Nephron progenitor cell (in vitro differentiated cells): ENCODE measurements around the gene CFI.

Experiments used
- DNase-seq: peaks from one replicate; pipeline ENCODE4 v3.0.0; 2021
- H3K27ac Mint-ChIP-seq: 2 replicates; pipeline ENCODE4 v1.8.0; 2021; ENCODE audit warnings: mild to moderate bottlenecking, moderate library complexity, mixed read lengths
- H3K27me3 Mint-ChIP-seq: 2 replicates; pipeline ENCODE4 v1.8.0; 2021; ENCODE audit warnings: mild to moderate bottlenecking, low read depth, mixed read lengths; ENCODE audit not compliant: poor library complexity
- H3K36me3 Mint-ChIP-seq: 2 replicates; pipeline ENCODE4 v1.8.0; 2021; ENCODE audit warnings: low read depth, mixed read lengths
- H3K4me1 Mint-ChIP-seq: 2 replicates; pipeline ENCODE4 v1.8.0; 2021; ENCODE audit warnings: mixed read lengths
- H3K4me3 Mint-ChIP-seq: 2 replicates; pipeline ENCODE4 v1.8.0; 2021; ENCODE audit warnings: mild to moderate bottlenecking, moderate library complexity, mixed read lengths
- H3K9me3 Mint-ChIP-seq: 2 replicates; pipeline ENCODE4 v1.8.0; 2021; ENCODE audit warnings: mild to moderate bottlenecking, moderate library complexity, mixed read lengths
- CTCF ChIP-seq: fragments of 200-600 bp; sonication (generic); IDR thresholded peaks from 2 replicates; pipeline ENCODE4 v1.5.0; 2021; ENCODE audit warnings: antibody characterized with exemption

The CFI gene

GRCh38 chr4:109728385-109728784 is 73.4 kb downstream of the CFI start:
- DNase-seq: no peak

GRCh38 chr4:109723110-109723509 is 78.7 kb downstream of the CFI start:
- Mint-ChIP-seq H3K36me3 (peaks cover 22% of the 10 kb centered on the region), H3K27ac (no peak overlapping the region), H3K4me3 (no peak overlapping the region), H3K27me3 (peaks cover 7% of the 10 kb centered on the region), H3K9me3 (no peaks in the 10 kb centered on the region), H3K4me1 (peaks cover 5% of the 10 kb centered on the region)
- DNase-seq: no peak
- TF ChIP-seq CTCF: no peak

More at GRCh38 chr4:109728385-109728784, 73.4 kb downstream of the CFI start:
- Mint-ChIP-seq H3K4me1 (peaks cover 18% of the 10 kb centered on the region), H3K27ac (no peak overlapping the region), H3K36me3 (peaks cover 5% of the 10 kb centered on the region), H3K9me3 (no peaks in the 10 kb centered on the region), H3K4me3 (peak overlapping the region; percentile 94), H3K27me3 (peaks cover 30% of the 10 kb centered on the region)
- no peak for TF ChIP-seq CTCF

GRCh38 chr4:109722357-109722756 is 79.4 kb downstream of the CFI start:
- DNase-seq: no peak
- no peak for TF ChIP-seq CTCF
- H3K4me3 Mint-ChIP-seq: no peak overlapping the region
- no peaks in the 10 kb centered on the region for H3K9me3 Mint-ChIP-seq
- peaks cover 25% of the 10 kb centered on the region for H3K36me3 Mint-ChIP-seq
- H3K4me1 Mint-ChIP-seq: no peaks in the 10 kb centered on the region
- H3K27ac Mint-ChIP-seq: no peak overlapping the region
- H3K27me3 Mint-ChIP-seq: peaks cover 3% of the 10 kb centered on the region

GRCh38 chr4:109721033-109721432 is 80.8 kb downstream of the CFI start:
- no peak for TF ChIP-seq CTCF
- Mint-ChIP-seq H3K36me3 (peaks cover 38% of the 10 kb centered on the region), H3K9me3 (no peaks in the 10 kb centered on the region), H3K27me3 (peaks cover 3% of the 10 kb centered on the region), H3K27ac (no peak overlapping the region), H3K4me3 (no peak overlapping the region), H3K4me1 (no peaks in the 10 kb centered on the region)
- DNase-seq: no peak

GRCh38 chr4:109719604-109720003 is 82.2 kb downstream of the CFI start:
- Mint-ChIP-seq H3K36me3 (peaks cover 41% of the 10 kb centered on the region), H3K27me3 (no peaks in the 10 kb centered on the region), H3K4me3 (no peak overlapping the region), H3K9me3 (no peaks in the 10 kb centered on the region), H3K4me1 (no peaks in the 10 kb centered on the region), H3K27ac (no peak overlapping the region)
- no peak for DNase-seq
- no peak for TF ChIP-seq CTCF

- no peak for TF ChIP-seq CTCF
- no peaks in the 10 kb centered on the region for H3K4me1 Mint-ChIP-seq
- DNase-seq: no peak
- H3K9me3 Mint-ChIP-seq: no peaks in the 10 kb centered on the region
- no peak overlapping the region for H3K4me3 Mint-ChIP-seq
- H3K27me3 Mint-ChIP-seq: no peaks in the 10 kb centered on the region
- peaks cover 47% of the 10 kb centered on the region for H3K36me3 Mint-ChIP-seq
- H3K27ac Mint-ChIP-seq: no peak overlapping the region
These were observed 83.0 kb downstream of the CFI start for GRCh38 chr4:109718759-109719158.
